GM12874 (cell line): ENCODE data around the gene SEC63.

Source experiments
- CTCF ChIP-seq: IDR thresholded peaks from 2 replicates; pipeline ENCODE4 v1.5.1; 2011; ENCODE audit warnings: low read depth, mild to moderate bottlenecking, control low read depth, low read length, moderate library complexity; ENCODE audit not compliant: insufficient read depth

Gene SEC63

GRCh38 chr6:107864226-107865127 is 93.5 kb downstream of the SEC63 start:
- no peak for TF ChIP-seq CTCF

- TF ChIP-seq CTCF, result no peak
These were observed 95.6 kb downstream of the SEC63 start for GRCh38 chr6:107862383-107862782.

- TF ChIP-seq CTCF, result no peak
These were observed 104.8 kb downstream of the SEC63 start for GRCh38 chr6:107853230-107853629.

- no peak for TF ChIP-seq CTCF
These were observed 108.7 kb downstream of the SEC63 start for GRCh38 chr6:107849325-107849724.

GRCh38 chr6:107847844-107848802 is 109.9 kb downstream of the SEC63 start:
- TF ChIP-seq CTCF, result peak; percentile 91

- no peak for TF ChIP-seq CTCF
These were observed 111.7 kb downstream of the SEC63 start for GRCh38 chr6:107846262-107846795.

GRCh38 chr6:107845777-107846176 is 112.2 kb downstream of the SEC63 start:
- no peak for TF ChIP-seq CTCF
